GM19023 (cell line): ENCODE measurements around the gene PDE4A.
"Not testable (repeated sequence)": the region's sequence is repeated elsewhere in the genome, so short reads cannot be mapped to it uniquely, and the experiment has no call there.

ENCODE experiments used
- ATAC-seq: cut with Tn5 transposase; IDR thresholded peaks from one replicate; pipeline ENCODE4 v1.9.1; 2021; ENCODE audit warnings: mild to moderate bottlenecking, moderate library complexity; ENCODE audit not compliant: unreplicated experiment

PDE4A gene

DNA sequence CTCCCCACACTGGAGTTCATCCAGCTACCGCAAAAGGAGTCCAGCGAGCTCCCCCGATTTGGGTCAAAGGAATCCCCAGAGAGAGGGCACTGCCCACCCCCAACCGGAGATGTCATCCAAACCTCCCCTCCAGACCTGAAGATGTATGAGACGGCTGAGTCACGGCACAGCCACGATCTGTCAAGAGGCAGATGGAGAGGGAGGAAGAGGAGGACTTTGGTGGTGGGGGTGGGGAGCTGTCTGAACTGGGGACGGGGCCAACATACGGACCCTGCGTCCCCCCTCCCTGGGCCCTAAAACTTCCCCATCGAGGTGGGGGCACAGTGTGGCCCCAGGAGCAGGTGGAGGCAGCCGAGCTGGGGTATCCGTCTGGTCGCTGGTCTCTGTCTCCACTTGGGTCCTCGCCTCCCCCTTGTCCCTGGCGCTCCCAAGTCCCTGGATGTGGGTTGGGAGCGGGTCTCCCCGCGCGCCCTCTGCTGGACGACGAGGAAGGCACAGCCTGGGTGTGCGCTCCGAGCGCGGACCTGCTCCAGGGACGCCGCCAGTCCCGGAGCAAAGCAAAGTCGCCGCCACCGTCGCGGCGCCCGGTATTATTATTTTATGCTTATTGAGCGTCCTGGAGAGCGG, 3.8 kb downstream of the PDE4A start:
- no peak for ATAC-seq

DNA sequence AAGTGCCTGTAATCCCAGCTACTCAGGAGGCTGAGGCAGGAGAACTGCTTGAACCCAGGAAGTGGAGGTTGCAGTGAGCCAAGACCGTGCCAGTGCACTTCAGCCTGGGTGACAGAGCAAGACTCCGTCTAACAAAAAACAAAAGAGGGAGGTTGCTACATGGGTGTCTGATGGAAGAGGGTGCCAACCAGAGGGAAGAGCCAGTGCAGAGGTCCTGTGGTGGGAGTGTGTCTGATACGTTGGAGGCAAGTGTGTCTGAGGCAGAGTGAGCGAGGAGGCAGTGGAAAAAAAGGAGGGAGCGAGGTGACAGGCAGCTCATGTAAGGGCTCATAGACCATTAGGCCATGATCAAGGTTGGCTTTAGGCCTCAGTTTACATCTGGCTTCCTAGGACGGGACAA, 6.8 kb downstream of the PDE4A start:
- ATAC-seq = no peak

DNA sequence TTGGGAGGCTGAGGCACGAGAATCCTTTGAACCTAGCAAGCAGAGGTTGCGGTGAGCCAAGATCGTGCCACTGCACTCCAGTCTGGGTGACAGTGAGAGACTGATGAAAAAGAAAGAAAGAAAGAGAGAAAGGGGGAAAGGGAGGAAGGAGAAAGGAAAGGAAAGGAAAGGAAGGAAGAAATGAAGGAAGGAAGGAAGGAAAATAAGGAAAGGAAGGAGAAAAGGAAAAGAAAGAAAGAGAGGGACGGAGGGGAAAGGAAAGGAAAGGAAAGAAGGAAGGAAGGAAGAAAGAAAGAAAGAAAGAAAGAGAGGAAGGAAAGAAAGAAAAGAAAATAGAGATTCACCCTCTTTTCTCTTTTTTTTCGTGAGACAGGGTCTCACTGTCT, 8.7 kb downstream of the PDE4A start:
- no peak for ATAC-seq

DNA sequence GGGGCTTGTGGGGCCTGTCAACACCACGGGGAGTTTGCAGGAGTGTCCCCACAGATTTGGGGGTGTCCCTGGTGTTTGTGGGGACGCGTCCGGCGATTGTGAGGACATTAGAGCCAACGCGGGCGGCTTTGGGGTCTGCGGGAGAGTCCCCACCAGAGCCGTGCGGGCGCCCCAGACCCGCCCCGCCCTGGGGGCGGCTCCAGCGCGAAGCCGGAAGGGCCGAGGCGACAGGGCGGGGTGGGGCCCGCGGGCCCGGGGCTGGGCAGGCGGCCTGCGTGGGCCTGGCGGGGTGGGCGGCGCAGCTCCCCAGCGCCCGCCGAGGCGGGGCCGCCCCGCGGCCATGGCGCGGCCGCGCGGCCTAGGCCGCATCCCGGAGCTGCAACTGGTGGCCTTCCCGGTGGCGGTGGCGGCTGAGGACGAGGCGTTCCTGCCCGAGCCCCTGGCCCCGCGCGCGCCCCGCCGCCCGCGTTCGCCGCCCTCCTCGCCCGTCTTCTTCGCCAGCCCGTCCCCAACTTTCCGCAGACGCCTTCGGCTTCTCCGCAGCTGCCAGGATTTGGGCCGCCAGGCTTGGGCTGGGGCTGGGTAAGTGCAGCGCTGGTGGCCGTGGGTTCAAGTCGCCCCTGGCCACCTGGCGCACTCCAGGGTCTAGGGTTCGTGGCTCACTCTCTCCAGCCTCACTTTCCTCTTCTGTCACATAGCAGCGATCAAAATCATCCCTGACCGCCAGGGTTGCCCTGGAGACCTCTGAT, 10.3 kb downstream of the PDE4A start:
- no peak for ATAC-seq

DNA sequence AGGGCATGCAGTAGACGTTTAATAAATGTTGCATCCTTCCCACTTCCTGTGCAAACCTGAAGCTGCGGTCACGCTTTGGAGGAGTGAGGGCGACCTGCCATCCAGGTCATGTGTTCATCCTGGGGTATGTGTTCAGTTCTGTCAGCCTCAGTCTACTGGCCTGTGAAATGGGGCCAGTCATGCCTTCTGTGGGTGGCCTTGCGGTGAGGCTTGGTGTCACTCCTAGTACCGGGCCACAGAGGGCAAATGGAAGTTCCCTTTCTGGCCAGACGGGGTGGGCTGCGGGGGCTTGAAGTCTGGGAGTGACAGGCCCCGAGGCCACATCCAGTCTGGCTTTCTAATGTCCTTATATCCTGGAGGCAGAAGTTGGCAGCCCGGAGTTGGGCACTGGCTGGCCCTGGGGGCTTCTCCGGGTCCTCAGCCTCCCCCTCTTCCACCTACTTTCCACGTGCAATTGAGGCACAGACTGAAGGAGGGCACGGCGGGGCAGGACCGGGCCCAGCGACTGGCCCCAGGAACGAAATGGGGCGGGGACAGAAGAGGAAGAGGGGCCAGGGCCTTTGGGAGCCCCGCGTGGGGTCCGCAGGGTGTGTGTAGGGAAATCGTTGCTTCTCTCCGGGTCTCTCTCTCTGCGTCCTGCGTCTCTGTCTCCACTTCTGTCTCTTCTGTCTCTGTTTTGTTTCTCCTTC, 11.1 kb downstream of the PDE4A start:
- ATAC-seq = no peak

DNA sequence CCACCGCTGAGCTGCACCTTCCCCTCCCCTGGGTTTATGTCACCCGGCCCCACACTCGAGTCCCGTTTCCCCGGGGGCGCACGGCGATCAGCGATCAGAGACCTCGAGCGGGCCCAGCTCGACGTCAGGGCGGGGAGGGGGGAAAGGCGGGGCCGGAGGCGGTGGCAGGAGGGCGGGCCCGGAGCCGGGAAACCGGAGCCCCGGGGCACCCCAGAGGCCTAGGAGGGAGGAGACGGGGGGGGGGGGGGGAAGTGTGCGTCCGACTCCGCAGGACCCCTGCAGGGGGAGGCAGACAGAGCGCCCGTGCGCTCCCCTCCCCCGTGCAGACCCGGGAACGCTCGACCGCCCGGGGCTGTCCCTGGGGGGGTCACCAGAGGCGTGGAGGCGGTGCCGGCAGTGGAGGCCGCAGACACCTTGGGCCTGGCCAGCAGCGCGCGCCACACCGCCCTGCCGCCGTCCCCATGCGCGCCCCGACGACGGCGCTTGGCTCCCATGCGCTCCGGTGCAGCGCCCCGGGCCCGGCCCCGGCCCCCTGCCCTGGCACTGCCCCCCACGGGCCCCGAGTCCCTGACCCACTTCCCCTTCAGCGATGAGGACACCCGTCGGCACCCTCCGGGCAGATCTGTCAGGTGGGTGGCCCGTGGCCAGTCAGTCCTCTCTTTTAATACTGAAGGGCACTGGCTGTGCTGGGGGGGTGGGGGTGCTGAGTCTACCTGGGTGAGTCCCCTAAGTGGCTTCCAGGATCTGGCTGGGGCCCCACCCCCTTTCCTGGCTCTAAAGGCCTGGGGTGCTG, 11.8 kb downstream of the PDE4A start:
- ATAC-seq = no peak

DNA sequence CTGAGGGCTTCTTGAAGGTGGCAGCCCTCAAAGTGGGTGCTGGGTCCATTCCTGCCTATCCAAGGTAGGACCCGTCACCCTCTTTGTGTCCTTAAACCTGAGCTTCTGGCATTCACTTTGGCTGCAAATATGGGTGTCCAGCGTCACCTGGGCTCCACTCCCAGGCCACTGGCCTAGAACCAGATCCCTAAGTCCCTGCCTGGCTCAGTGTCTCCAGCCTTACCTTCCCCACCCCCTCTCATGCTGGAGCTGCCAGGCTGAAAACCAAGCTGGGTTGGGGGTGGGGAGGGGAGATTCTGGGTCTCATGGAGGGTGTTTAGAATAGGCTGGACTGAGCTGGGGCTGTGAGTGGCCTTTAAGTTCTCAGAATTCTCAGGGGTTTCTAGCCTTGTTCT, 12.4 kb downstream of the PDE4A start:
- no peak for ATAC-seq

DNA sequence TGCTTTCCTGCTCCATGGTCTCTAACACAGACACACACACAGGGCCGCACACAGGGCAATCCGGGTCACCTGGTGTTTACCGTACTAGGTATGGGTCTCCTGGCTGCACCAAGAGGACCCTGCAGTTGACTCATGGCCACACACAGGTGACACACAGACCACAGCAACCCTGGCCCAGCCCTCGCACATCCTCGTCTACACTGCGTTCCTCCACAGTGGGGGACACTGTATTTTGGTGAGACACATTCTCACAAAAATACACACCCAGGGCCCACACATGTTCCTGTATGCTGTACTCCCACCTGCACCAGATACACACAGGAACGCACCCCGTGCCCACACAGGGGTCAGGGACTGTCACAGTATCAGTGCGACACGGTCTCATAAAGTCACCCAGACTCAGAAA, 12.8 kb downstream of the PDE4A start:
- no peak for ATAC-seq

DNA sequence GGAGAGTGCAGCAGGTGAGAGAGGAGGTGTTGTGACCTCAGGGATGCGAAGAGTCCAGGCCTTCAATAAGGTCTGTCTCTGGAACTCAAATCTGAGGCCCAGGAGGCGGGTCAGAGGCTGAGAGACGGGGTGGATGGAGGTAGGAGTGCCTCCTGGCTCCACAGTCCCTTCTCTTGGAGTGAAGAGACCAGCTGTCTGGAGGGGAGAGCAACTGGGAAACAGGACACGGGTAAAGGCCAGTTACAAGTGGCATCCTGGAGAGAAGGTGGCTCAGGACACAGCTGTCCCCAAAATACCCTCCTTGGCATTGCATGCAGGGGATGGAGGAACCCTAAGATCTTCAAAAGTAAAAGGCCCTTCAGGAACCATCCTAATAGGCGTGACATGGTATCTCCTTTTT, 19.2 kb downstream of the PDE4A start:
- no peak for ATAC-seq

DNA sequence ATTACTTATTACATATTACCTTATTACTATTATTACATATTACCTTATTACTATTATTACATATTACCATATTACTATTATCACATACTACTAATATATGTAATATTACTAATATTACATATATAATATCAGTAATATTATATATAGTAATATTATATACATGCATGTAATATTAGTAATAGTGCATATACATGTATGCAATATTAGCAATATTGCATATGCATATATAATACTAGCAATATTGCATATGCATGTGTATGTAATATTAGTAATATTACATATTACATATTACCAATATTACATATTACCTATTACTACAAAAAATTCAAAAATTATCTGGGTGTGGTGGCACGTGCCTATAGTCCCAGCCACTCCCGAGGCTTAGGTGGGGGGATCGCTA, 22.4 kb downstream of the PDE4A start:
- no peak for ATAC-seq

DNA sequence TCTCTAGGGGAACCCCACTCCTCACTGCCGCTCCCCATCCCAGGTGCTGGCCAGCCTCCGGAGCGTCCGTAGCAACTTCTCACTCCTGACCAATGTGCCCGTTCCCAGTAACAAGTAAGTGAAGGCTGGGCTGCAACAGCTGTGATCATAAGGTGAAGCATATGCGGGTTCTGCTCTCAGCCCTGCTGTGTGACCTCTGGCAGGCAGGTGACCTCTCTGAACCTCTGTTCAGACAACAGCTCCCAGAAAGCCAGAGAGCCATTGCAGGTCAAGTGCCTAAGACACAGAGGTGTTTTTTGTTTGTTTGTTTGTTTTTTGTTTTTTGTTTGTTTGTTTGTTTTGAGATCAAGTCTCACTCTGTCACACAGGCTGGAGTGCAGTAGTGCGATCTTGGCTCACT, 28.7 kb downstream of the PDE4A start:
- ATAC-seq = no peak

DNA sequence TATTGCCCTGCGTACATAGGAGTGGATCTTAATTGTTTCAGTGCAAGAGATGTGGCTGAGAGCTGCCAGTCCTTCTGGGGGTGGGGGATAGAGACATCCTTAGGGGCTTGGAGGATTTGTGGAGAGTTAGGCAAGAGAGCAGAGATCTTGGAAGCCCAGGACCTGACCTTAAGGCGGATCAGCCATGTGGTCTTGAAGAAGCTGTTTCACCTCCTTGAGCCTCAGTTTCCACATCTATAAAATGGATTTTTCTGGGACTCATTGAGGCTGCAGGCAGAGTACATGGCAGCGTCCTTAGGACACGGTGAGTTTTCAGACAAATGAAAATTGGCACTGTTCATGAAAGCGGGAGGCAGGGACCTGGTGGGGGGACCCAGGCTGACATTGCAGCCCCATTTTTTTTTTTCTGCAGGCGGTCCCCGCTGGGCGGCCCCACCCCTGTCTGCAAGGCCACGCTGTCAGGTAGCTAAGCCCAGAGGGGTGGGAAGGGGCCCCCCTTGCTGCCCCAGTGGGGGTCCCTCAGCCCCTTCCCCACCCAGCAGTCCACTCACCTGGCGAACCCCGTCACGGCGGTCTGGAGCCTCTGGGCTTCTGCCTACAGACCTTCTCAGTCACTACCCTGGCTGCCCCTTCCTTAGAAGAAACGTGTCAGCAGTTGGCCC, 30.0 kb downstream of the PDE4A start:
- ATAC-seq = no peak

DNA sequence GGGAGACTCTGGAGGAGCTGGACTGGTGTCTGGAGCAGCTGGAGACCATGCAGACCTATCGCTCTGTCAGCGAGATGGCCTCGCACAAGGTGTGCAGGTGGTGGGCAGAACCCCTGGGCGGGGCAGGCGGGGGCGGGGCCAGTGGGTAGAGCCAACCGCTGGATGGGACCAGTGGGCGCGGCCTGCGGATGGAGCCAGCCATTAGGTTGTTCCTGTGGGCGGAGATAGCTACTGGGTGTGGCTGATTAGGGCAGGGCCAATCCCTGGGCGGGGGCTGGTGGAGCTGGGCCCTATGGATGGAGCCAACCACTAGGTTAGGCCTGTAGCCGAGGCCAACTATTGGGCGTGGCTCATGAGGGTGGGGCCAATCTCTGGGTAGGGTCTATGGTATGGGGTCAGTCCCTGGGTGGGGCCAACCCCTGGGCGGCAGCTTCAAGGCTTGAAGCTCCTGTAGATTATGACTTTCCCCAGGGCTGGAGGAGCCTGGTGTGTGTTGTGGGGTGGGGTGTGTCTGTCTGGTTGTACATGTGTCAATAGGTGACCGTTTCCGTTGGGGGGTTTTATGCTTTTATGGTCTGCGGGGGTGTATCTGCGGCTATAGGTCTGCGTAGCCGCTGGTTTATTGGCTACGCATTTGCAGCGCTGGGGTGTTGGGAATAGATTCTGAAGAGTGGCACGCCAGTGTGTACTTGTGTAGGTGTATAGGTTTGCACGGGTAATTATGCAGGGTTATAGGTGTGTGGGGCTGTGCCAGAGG, 30.7 kb downstream of the PDE4A start:
- ATAC-seq = no peak

DNA sequence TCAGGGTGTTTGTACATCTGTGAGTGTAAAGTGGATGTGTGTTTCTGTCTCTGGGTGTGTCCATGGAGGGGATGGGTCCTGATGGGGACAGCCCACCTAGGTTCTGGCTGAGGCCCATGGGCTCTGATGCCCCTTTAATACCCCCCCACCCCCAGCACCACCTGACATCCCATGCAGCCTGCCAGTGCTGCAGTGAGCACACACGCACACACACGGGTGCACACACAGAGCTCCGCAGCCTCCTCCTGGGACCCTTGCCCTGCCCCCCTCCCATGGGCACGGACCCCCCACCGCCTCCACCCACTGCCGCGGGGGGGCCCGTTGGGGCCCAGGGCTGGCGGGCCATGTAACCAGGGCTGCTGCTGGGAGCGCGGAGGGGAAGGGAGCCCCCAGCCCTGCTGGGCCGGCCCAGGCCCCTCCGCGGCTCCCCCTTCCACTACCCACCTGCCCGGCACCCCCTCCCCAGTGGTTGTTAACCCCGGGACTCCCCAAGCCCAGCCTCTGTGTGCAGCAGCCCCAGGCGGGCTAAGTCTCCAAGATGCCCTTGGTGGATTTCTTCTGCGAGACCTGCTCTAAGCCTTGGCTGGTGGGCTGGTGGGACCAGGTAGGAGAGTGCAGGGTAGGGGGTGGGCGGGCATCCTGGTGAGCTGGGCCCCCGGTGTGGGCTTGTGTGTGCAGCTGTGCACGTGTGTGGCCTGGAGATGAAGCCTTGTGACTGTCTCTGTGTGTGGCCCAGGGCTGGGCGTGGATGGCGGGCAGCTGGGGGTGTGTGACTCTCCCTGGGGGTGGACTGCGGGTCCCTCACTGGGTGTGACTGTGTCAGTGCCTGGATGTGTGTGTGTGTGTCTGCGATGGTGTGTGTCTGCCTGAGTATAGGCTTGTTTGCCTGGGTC, 32.6 kb downstream of the PDE4A start:
- no peak for ATAC-seq

DNA sequence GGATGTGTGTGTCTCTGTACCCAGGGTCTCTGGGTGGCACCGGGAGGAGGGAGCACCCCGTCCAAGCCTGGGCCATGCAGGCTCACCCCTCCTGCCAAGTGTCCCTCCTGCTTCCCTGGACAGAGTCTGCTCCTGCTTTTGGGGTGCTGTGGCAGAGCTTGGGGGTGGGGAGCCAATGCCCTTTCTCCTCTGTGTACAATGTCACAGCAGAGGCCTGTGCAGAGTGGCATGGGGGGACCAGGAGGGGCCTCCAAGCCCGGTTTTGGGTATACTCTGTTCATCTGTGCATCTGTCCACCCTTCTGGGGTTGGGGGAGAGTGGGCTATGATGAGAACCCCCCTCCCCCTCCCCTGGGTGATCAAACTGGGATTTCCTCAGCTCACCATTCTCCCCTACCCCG, 33.5 kb downstream of the PDE4A start:
- ATAC-seq = no peak

DNA sequence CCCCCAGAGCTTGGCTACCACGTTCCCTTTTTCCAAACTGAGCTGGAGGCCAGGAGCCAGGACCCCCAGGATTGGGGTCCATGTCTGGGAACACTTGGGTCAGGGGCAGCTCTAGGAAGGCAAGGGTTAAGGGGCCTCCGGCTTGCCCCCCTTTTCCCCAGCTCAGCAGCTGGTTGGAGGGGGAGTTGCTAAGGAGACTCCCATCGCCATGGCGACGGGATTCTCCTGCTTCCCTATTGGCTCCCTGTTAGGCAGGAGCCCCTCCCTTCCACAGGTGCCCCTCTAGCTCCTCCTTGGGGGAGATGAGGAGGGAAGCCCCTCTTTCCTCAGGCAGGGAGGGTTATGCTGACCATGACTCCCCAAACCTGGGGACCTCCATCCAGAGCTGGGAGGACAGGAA, 33.9 kb downstream of the PDE4A start:
- ATAC-seq = no peak

DNA sequence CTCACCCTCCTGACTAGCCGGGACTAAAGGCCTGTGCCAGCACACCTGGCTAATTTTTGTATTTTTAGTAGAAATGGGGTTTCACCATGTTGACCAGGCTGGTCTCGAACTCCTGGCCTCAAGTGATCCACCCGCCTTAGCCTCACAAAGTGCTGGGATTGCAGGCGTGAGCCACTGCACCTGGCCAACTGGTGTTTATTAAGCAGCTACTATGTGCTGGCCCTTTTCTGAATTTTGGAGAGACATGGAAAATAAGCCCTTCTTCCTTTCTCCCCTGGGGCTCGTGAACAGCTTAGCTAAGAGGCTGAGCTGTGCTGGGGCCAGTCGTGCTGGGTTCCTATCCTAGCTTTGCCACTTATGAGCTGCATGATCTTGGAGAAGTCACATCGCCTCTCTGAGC, 38.4 kb downstream of the PDE4A start:
- not testable (repeated sequence) for ATAC-seq

DNA sequence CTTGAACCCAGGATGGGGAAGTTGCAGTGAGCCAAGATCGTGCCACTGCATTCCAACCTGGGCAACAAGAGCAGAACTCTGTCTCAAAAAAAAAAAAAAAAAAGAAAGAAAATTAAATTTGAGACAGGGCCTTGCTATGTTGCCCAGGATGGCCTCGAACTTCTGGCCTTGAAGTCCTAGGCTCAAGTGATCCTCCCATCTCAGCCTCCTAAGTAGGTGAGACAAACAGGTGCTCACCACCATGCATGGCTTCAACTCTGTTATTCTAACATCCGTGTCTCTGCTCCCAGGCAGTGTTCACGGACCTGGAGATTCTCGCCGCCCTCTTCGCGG, 40.3 kb downstream of the PDE4A start:
- ATAC-seq = no peak
